HG03521 (cell line): ENCODE results near the gene ANKRD13A.

Experiments used
- ATAC-seq: cut with Tn5 transposase; IDR thresholded peaks from one replicate; pipeline ENCODE4 v1.9.1; 2021; ENCODE audit warnings: mild to moderate bottlenecking, moderate library complexity; ENCODE audit not compliant: unreplicated experiment

Gene ANKRD13A

DNA sequence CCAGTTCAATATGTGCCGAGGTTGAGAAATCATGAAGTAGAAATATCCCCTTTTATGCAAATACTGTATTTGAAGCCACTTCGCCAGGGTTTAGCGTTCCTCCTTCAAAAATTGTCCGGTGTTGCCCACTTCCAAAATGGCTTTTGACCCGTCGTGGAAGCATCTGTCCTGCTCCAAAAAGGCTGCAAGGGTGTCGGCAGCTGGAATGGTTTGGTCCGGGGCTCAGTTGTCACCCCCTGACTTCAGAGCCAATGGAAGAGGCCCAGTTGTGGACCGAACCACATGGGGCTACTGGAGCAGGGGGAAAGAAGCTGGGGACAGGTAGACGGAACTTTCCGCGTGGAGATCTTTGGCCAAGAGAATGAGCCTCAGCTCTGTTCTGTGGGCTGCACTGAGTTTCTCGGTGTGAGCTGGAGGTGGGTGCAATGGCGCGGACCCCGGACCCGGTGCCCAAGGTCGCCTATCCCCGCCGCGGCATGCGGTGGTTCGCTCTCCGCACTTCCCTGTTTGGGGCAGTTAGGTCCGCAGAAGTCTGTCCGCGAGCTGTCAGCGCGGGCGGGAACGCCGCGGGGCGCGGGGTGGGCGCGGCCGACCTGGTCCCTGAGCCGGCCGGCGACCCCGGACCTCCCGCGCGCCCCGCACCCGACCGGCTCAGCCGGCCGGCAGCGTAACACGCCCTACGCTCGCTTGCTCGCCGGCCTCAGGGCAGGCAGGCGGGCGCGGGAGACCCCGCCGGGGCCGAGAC, at the start of gene ANKRD13A:
Gene ANKRD13A (plus strand): TSS at position 527 of the 745 bp plus-strand sequence. CDS start 259 bp downstream, outside the sequence.
- peak; percentile 36 for ATAC-seq

DNA sequence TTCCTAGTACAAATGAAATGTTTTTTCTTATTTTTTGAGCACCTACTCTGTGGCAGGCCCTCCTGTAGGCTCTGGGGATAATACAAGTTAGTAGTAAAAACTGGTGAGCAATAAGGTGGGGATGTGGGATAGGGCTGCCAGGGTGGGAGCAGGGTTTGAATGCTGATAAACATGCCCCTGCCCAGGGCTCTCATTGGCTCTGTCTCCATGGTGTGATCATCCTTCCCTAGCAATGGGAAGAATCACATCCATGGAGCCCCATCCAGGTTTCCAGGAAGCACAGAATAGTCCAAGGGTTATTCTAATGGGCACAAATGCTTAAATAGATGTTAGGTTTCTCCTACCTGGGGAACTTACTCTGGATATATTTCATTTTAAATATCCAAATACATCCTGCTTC, 48.6 kb upstream of the ANKRD13A start:
- ATAC-seq = no peak

DNA sequence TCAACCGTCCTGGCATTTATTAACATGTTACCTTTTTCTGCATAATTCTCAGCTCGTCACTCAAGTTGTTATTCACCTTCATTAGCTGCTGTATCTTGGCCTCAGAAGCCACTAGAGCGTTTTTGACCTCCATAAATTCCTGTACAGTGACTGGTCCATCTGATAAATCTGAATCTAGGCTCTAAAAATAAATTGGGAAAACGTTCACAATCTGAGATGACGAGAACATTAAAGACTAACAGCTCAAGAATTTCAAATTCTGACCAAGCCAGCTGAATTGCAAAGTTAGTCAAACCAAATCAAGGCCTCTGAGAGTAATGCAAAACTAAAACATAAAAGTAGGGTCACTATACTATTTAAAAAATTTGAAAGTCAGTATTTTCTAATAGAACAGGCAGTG, 48.1 kb upstream of the ANKRD13A start:
- no peak for ATAC-seq

DNA sequence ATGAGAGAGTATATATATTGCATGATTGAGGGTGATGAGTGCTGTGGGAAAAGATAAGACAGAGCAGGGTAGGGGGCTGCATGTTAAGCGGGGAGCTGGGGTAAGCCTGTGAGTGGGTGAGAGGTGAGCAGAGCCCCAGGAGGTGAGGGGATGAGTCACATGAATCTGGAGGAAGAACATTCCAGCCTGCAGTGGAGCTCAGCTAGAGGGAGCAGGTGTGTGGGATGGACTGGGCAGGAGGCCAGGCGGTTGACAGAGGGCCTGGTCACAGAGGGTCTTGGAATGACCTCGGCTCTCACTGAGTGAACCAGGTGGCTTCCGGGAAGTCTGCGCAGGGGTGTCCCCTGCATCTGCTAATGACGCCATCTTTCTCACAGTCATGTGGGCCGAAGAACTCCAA, 47.5 kb upstream of the ANKRD13A start:
- ATAC-seq = no peak

DNA sequence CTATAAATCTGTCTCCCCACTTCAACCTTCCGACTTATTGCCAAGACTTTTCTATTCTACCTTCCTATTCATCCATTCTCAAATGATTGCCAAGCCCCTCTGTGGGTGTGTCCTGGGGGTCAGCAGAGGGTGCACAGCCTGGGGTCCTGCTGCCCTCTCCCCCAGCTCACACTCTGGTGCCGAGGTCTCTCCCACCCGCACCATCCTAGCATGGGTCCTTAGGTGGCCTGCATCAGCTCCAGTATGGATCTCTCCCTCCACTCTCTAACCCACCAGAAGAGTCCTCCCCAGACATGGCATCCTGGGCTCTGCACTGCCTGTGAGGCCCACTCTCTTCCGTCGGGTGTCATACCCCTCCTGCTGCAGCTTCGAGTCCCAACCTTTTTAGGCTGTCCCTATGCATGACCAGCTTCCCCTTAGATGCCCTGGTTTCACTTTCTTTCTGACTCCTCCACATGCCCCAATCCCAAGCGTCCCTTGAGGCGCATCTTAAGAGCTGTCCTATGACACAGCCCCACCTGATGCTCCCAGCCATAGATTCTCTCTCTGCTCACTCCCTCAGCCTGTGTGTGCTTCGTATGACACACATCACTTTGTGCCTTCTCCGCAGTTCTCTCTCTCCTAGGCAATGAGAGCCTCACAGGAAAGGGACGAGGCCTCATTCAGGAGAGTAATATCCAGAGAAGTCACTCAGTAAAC, 46.9 kb upstream of the ANKRD13A start:
- ATAC-seq = no peak

DNA sequence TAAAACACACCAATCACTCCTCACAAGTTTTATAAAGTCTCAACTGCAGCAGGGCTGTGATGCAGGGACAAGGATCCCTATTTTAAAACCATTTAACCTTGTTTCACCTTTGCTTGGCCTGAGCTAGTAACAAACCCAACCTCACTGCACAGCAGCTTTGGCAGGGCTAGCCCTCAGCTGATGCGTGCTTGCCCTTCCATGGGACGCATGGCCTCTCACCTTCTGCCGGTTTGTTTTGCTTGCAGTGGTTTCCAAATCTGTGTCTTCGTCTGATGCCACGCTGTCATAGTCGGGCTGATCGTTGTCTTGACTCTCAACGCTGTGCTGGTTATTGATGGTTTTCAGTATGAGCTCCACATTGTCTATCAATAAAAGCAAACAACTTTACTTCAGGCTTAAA, 46.4 kb upstream of the ANKRD13A start:
- no peak for ATAC-seq

DNA sequence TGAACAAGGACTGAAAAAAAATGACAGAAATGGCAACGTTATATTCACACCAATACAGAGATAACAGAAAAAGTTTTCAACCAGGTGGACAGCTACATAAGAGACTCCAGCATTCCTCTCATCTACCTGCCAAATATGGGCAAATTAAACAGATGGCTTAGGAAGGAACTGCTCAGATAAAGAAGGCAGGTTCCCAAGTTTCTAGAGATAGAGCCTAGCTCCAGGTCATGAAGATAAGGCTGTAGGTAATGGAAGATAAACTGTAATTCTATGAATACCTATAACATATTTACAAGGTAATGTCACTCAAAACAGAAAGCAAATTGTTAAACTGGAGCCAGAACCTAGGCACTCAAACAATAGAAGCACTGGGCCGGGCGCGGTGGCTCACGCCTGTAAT, 45.6 kb upstream of the ANKRD13A start:
- no peak for ATAC-seq

DNA sequence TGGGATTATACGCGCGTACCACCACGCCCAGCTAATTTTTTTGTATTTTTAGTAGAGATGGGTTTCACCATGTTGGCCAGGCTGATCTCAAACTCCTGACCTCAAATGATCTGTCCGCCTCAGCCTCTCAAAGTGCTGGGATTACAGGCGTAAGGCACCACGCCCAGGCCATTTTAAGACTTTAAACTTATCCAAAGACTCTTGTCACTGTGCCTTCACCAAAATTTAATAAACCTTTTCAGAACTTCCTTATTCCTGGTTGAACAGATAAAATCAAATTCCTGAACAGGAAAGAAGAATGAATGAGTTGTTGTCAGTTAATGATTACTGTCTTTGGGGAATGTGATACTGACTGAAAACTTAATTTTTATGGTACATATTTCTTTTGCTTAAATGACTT, 40.9 kb upstream of the ANKRD13A start:
- no peak for ATAC-seq

DNA sequence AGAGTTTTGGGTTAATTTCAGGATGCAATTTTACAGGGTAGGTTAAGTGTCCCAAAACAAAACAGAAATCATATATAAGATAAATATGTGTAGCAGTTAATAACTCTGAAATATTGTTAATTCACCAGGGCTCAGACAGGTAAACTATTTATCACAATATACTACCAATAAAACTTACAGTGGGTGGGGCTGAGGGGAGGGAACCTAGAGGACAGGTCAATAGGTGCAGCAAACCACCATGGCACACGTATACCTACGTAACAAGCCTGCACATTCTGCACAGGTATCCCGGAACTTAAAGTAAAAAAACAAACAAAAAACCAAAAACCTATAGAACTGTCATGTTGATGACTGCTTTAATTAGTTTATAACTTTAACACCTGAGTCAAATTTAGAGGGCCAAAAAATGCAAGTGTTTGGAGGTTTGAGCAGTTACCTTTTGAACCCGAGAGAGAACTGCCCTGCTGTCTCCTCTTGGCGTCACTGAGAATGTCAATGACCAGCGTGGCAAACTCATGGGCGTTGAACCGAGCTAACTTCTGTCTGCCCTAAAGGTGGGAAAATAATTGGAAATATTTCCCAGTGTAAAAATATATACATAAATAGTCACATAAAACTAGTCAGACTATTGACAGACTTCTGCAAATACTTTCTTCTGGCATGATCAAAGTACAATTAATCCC, 39.7 kb upstream of the ANKRD13A start:
- ATAC-seq = no peak

DNA sequence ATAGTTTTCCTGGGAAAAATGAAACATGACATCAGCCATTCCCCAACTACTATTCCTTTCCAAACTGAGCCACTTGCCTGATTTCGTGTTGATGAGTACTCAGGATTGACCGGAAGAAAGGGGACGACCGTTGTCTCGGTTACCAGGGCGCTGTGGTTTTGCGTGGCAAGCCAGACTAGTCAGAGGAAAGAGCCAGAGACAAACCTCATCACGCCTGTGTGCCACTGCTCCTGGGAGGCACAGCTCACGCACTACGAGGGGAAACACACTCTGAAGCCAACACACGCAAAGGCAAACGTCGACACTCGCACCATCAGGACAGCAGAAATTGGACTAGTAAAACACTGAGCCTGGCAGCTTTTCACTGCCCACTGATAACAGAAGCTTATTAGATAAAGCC, 38.0 kb upstream of the ANKRD13A start:
- no peak for ATAC-seq

DNA sequence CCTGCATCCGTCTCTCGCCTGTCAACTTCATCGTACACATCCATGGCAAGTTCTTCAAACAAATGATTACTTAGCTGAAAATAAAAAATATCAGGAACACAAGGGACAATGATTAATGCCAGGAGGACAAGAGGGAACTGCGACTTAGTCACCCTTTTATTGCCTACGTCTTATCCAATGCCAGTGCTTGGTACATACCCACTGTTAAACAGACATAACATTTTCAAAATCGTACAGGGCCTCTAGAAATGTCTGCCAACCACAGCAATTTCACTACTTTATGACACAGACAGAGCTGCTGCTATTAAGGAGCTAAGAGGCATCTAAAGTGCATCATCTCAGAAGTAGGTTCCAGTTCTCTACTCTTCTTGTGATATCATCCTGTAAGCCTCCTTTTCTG, 37.6 kb upstream of the ANKRD13A start:
- ATAC-seq = no peak

DNA sequence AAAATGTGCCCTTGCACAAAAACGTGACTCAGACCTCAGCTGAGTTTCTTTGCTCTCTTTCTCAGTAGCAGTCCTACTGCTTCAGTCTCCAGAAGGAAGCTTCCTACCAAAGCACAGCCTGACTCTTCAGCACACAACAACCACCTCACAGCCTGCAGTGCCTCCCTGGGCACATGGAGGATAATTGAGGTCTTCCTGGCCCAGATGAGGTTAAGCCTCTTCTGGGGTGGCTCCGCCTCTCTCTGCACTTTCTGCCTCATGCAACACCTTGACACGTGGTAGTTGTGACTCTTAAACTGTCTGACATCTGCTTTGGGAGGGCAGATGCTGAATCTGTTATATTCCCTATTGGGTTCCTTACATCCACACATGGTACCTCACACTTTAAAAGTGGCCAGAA, 36.8 kb upstream of the ANKRD13A start:
- no peak for ATAC-seq

DNA sequence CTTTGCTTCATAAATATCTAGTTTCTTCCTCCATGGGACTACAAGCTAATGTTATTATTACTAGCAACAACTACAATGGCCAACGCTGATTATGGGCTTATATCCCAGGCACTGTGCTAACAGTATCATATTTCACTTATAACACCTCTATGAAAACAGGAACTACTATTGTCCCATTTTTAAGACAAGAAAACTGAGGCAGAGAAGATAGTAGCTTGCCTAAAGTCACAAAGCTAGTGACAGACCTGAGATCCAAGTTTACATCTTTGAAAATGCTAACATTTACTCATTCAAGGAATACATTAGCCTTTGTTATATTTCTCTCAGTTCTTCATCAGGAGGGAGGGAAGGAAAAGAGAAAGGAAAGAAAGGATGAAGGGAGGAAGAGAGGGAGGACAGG, 35.9 kb upstream of the ANKRD13A start:
- ATAC-seq = no peak

DNA sequence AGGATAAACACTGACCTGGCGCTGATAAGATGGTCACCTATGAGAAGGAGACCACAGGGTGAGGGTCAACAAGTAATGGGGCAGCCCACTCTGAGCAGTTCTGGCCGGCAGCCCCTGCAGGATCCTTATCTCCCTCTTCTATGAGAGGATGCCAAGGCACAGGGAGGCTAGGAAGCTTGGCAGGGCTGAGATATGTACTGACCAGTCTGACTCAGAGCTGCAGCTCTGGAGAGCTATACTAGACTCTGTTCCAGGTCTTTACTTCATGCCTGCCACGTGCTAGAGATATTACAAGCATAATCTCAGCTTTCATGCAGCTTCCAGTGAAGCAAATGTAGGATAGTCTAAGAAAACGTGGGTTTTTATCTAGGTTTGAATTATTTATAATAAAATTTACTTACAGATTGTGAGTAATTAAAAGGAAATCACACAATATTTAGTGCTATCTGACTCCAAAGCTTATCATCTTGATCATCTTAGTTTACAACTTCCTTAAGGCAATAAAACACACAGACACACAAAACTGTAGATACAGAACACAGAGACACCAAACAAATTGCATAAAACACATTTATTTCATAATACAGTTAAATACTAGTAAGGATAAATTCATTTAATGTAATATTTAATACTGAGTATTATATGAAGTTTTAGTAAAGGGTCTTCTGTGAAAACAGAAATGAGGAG, 35.3 kb upstream of the ANKRD13A start:
- no peak for ATAC-seq

DNA sequence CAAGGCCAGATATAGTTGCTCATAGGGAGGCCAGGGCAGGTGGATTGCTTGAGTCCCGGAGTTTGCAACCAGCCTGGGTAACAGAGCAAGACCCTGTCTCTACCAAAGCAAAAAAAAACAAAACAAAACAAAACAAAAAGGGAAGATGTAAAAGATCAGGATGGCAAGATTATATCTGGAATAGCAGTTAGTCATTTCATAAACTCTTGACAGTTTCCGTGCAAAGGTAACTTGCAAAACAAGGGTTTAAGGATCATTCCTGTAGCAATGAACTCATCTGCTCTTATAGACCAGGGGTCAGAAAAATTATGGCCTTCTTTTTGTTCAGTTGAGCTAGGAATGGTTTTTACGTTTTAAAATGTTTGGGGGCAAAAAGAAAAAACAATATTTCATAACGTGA, 32.7 kb upstream of the ANKRD13A start:
- no peak for ATAC-seq

DNA sequence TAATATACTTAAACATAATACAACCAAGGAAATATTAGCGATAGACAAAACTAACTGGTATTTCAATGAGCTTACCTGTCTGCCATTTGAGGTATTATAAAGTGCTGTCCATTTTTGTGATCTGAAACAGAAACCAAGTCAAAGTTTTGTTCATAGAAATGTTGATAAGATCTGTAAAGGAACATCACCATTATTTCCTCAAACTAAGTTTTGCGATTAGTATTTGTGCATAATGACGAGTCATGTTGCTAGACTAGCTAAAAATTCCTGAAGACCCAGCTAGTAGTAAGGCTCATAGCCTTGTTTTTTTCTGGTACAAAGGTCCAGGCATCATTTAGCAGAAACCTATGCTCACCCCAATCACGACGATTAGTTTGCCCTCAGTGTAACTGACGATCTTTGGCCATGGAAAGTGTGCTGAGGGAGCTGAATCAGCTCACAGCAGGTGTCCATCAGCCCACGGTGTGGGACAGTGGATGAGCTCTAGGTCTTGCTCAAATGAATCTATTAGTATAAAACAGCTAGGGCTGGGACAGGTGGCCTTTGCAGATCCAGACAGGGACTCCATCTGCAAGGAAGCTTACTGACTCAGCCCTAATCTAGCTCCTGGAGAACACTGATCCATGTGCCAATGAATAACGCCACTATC, 31.7 kb upstream of the ANKRD13A start:
- ATAC-seq = no peak

DNA sequence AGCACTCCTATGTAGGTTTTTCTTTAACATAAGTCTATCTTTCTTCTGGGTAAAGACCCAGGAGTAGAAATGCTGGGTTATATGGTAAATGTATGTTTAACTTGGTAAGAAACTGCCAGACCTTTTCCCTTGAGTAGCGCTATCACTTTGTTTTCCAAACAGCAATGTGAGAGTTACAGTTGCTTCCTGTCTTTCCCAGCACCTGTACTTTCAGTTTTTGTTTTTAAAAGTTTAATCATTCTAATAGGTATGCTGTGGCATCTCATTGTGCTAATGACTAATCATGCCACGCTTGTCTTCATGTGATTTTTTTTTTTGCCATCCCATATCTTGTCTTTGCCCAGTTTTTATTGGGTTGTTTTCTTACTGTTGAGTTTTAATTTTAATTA, 31.2 kb upstream of the ANKRD13A start:
- ATAC-seq = no peak

DNA sequence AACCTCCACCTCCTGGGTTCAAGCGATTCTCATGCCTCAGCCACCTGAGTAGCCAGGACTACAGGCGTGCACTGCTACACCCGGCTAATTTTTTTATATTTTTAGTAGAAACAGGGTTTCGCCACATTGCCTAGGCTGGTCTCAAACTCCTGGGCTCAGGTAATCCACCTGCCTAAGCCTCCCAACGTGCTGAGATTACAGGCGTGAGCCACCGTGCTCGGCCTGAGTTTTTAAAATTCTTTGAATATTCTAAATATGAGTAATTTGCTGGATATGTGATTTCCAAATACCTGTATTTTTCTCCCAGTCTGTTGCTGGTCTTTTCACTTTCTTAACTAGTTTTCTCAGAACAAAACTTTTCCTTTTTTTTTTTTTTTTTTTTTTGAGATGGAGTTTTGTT, 30.4 kb upstream of the ANKRD13A start:
- no peak for ATAC-seq

DNA sequence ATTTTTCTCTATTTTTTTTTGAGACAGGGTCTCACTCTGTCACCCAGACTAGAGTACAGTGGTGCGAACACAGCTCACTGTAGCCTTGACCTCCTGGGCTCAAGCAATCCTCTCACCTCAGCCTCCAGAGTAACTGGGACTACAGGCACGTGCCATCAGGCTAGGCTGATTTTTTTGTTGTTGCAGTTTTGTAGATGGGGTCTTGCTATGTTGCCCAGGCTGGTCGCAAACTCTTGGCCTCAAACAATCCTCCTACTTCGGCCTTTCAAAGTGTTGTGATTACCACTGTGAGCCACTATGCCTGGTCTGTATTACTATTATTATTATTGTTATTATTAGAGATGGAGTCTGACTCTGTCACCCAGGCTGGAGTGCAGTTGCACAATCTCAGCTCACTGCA, 26.4 kb upstream of the ANKRD13A start:
- ATAC-seq = no peak

DNA sequence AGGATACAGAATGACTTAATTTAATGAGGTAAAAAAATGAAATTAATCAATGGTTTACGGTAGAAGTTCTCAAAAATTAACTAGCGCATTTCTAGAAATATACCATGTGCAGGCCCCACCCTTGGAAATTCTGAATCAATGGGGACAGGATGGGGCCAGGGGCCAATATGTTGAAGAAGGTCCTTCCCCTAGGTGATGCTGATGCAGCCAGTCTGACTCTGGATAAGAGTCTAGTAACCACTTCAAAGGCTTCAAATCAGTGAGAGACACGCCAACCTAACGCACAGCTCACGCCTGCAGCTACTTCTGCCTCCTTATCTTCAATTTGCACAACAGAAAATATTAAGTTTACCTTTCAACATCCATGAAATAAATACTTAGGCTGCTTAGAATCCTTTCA, 17.9 kb upstream of the ANKRD13A start:
- ATAC-seq = no peak

DNA sequence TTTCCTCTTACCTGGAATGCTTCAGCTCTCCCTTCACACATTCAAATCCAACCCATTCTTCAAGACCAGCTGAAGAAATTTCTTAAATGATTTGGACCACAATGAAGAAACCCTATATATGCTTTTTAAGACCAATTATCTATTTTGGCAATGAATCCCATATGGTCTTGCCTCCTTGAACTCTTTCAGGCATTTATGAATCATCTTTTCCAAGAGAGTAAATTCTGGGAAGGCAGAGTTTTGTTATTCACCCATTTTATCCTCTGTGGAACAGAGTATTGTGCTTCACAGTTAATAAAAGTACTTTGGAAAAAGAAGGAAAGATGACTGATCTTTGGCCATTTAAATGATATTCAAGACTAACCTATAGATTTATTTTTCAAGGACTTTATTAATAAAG, 17.0 kb upstream of the ANKRD13A start:
- no peak for ATAC-seq
